Caco-2 (cell line): Measurements from ENCODE around the gene CACNA1I. TPM values are rescaled to one million over a fixed set of nuclear protein-coding genes. Genes with fewer than 3 reads are reported as not detected.

ENCODE experiments used
- BruUV-seq: library from RNA; stranded (reverse); fragments of 400-500 nt; replicated peaks from 2 replicates; lab custom pipeline; 2021; lab: Mats Ljungman, UMichigan
- CTCF ChIA-PET: fragments of 300-600 bp; sonication (Branson Sonifier 250); formaldehyde crosslinking; loops from one replicate; lab custom pipeline; 2022; ENCODE audit warnings: antibody characterized with exemption; lab: Charles Lee
- POLR2A ChIA-PET: fragments of 300-600 bp; sonication (Branson Sonifier 250); formaldehyde crosslinking; loops from one replicate; lab custom pipeline; 2022; ENCODE audit warnings: antibody characterized with exemption; lab: Charles Lee
- DNase-seq, 2 experiments: peaks; one replicate each; pipeline versions ENCODE4 v3.0.0 to v3.0.0-alpha.2; 2020 to 2022
- H3K27me3 ChIP-seq: replicated peaks from 2 replicates; pipeline ENCODE4 v1.6.0; 2011; ENCODE audit warnings: low read length; ENCODE audit not compliant: control insufficient read depth, insufficient read depth
- H3K36me3 ChIP-seq: 2 replicates; pipeline ENCODE4 v1.5.1; 2011; ENCODE audit warnings: low read length; ENCODE audit not compliant: control insufficient read depth, insufficient read depth
- H3K4me1 ChIP-seq: fragments of 250-450 bp; sonication (Bioruptor Pico); 2 replicates; pipeline ENCODE4 v1.5.1; 2020; ENCODE audit warnings: mild to moderate bottlenecking
- H3K4me3 ChIP-seq: 2 replicates; pipeline ENCODE4 v1.5.1; 2011; ENCODE audit warnings: low read depth, mild to moderate bottlenecking, control low read depth, low read length
- H3K9me3 ChIP-seq: fragments of 250-450 bp; sonication (Bioruptor Pico); 2 replicates; pipeline ENCODE4 v1.5.1; 2020; ENCODE audit warnings: mild to moderate bottlenecking, moderate library complexity
- H3K27ac Mint-ChIP-seq: one replicate; pipeline ENCODE4 v1.8.0; 2022; ENCODE audit warnings: mixed read lengths; ENCODE audit not compliant: unreplicated experiment
- H3K27me3 Mint-ChIP-seq: one replicate; pipeline ENCODE4 v1.8.0; 2022; ENCODE audit warnings: mixed read lengths; ENCODE audit not compliant: insufficient read depth, unreplicated experiment
- H3K36me3 Mint-ChIP-seq: one replicate; pipeline ENCODE4 v1.8.0; 2022; ENCODE audit warnings: mild to moderate bottlenecking, mixed read lengths; ENCODE audit not compliant: insufficient read depth, unreplicated experiment
- H3K4me1 Mint-ChIP-seq: one replicate; pipeline ENCODE4 v1.8.0; 2022; ENCODE audit warnings: low read depth, mixed read lengths; ENCODE audit not compliant: unreplicated experiment
- H3K4me3 Mint-ChIP-seq: one replicate; pipeline ENCODE4 v1.8.0; 2022; ENCODE audit warnings: mild to moderate bottlenecking, moderate library complexity, mixed read lengths; ENCODE audit not compliant: unreplicated experiment
- H3K9me3 Mint-ChIP-seq: one replicate; pipeline ENCODE4 v1.8.0; 2022; ENCODE audit warnings: mixed read lengths; ENCODE audit not compliant: unreplicated experiment
- CTCF ChIP-seq, 2 experiments: fragments of 200-600 bp in 1 of 2; IDR thresholded peaks; 1 replicate in 1 of 2; 2 replicates in 1 of 2; pipeline versions ENCODE4 v1.5.1 to v1.8.0; 2011 to 2022; ENCODE audit warnings: antibody characterized with exemption in 1 of 2, control low read depth in 1 of 2, inconsistent platforms in 1 of 2, low read depth in 1 of 2, low read length in 1 of 2, mild to moderate bottlenecking in 1 of 2, moderate library complexity in 1 of 2; ENCODE audit not compliant: insufficient read depth in 1 of 2, severe bottlenecking in 1 of 2, unreplicated experiment in 1 of 2
- intact Hi-C: fragments of 100-400 bp; cut with micrococcal nuclease; formaldehyde crosslinking; loops from one replicate; pipeline ENCODE4 v1.10.0; 2022; ENCODE audit not compliant: unreplicated experiment
- total RNA-seq: library from RNA; stranded (reverse); gene quantifications from 2 replicates; pipeline ENCODE4 v1.2.3, GENCODE V29; 2022

Gene CACNA1I
- total RNA-seq, 1 experiment from 2014 or later = not detected

GRCh38 chr22:39617970-39618757, 47.6 kb downstream of the CACNA1I start:
- CTCF ChIA-PET = no interaction called here
- Mint-ChIP-seq H3K27ac (no peak overlapping the region), H3K27me3 (peaks cover 10% of the 10 kb centered on the region), H3K36me3 (no peaks in the 10 kb centered on the region), H3K4me1 (no peaks in the 10 kb centered on the region), H3K4me3 (no peak overlapping the region), H3K9me3 (no peaks in the 10 kb centered on the region)
- H3K4me3 ChIP-seq = no peak overlapping the region
- H3K27me3 ChIP-seq = no peaks in the 10 kb centered on the region; the same call in 1 of the 2 replicates
- intact Hi-C loops = no loop called here
- POLR2A ChIA-PET = no interaction called here
- no peaks in the 10 kb centered on the region for H3K4me1 ChIP-seq
- H3K36me3 ChIP-seq = no peaks in the 10 kb centered on the region
- TF ChIP-seq CTCF (IDR thresholded peaks at IDR 0.05; ENCODE audit: insufficient read depth in 1 of 2, low read depth in 1 of 2, low read length in 1 of 2, severe bottlenecking in 1 of 2, unreplicated experiment in 1 of 2) = no peak
- H3K9me3 ChIP-seq = no peaks in the 10 kb centered on the region
- no peak for DNase-seq
- no TSS peak for BruUV-seq

- H3K36me3 ChIP-seq = no peaks in the 10 kb centered on the region
- no peaks in the 10 kb centered on the region for H3K4me1 ChIP-seq
- TF ChIP-seq CTCF (IDR thresholded peaks at IDR 0.05; ENCODE audit: insufficient read depth in 1 of 2, low read depth in 1 of 2, low read length in 1 of 2, severe bottlenecking in 1 of 2, unreplicated experiment in 1 of 2) = no peak
- DNase-seq = no peak
- intact Hi-C loops = no loop called here
- no peaks in the 10 kb centered on the region for H3K36me3 Mint-ChIP-seq
- CTCF ChIA-PET = no interaction called here
- H3K4me3 ChIP-seq = no peak overlapping the region
- no peak overlapping the region for H3K27ac Mint-ChIP-seq
- peaks cover 10% of the 10 kb centered on the region for H3K27me3 Mint-ChIP-seq
- no peaks in the 10 kb centered on the region; the same call in 1 of the 2 replicates for H3K27me3 ChIP-seq
- no peaks in the 10 kb centered on the region for H3K4me1 Mint-ChIP-seq
- POLR2A ChIA-PET = no interaction called here
- H3K9me3 Mint-ChIP-seq = no peaks in the 10 kb centered on the region
- H3K9me3 ChIP-seq = no peaks in the 10 kb centered on the region
- BruUV-seq = no TSS peak
- H3K4me3 Mint-ChIP-seq = no peak overlapping the region
Observed at GRCh38 chr22:39618996-39619530, 48.5 kb downstream of the CACNA1I start.

- ChIA-PET CTCF (no interaction called here), POLR2A (no interaction called here)
- H3K4me3 ChIP-seq = no peak overlapping the region
- Mint-ChIP-seq H3K36me3 (no peaks in the 10 kb centered on the region), H3K9me3 (no peaks in the 10 kb centered on the region), H3K4me3 (no peak overlapping the region), H3K4me1 (no peaks in the 10 kb centered on the region), H3K27ac (no peak overlapping the region), H3K27me3 (peaks cover 3% of the 10 kb centered on the region)
- no peaks in the 10 kb centered on the region for H3K4me1 ChIP-seq
- no peaks in the 10 kb centered on the region for H3K27me3 ChIP-seq
- intact Hi-C loops = no loop called here
- H3K36me3 ChIP-seq = no peaks in the 10 kb centered on the region
- no peak for DNase-seq
- H3K9me3 ChIP-seq = no peaks in the 10 kb centered on the region
- no TSS peak for BruUV-seq
- no peak for TF ChIP-seq CTCF (IDR thresholded peaks at IDR 0.05; ENCODE audit: insufficient read depth in 1 of 2, low read depth in 1 of 2, low read length in 1 of 2, severe bottlenecking in 1 of 2, unreplicated experiment in 1 of 2)
Observed at GRCh38 chr22:39620924-39621690, 50.6 kb downstream of the CACNA1I start.
